ENCODE measurements around the gene ADGRG6.

The ADGRG6 gene

DNA sequence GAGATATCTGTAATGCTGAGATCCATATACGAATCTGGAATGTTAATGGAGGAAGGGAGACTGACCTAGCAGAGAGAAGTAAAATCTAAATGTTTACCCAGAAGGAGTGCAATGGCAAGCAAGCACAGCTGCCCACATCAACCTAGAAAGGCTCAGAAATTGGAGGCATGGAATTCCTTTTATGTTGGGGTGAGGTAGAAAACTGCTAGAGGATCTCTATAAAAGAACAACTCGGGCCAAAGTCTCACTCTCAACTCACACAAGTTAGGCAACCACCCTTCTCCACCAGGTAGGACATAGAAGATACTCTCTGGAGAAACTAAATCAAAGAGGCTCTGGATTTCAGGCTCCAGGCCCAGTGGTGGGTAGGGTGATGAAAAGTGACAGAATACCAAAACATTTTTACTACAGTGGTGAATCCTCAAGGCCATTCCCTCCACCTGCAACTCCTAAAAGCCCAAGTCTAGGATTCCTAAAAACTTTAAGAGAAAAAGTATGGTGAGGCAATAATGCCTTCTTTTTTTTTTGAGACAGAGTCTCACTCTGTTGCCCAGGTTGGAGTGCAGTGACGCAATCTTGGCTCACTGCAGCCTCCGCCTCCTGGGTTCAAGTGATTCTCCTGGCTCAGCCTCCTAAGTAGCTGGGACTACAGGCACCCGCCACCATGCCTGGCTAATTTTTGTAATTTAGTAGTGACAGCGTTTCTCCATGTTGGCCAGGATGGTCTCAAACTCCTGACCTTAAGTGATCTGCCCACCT, 9.5 kb upstream of the ADGRG6 start:
- no peak for DNase-seq

DNA sequence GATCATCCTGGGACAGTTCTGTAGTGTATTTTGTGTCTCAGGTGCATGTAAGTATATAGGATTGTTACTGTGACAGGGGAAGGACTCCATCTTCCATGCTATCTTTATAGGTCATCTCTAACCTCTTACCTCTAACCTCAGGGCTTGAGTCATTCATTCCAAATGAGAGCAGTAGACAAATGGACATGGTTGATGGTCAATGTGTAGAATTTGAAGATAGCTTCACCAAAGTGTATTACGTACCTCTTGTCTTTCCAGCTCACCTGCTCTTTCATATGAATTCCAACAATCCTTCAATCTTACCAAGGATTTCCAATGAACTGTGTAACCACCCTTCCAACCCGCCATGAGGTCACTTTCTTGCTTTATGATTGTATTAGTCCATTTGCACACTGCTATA, 8.7 kb upstream of the ADGRG6 start:
- no peak for DNase-seq

DNA sequence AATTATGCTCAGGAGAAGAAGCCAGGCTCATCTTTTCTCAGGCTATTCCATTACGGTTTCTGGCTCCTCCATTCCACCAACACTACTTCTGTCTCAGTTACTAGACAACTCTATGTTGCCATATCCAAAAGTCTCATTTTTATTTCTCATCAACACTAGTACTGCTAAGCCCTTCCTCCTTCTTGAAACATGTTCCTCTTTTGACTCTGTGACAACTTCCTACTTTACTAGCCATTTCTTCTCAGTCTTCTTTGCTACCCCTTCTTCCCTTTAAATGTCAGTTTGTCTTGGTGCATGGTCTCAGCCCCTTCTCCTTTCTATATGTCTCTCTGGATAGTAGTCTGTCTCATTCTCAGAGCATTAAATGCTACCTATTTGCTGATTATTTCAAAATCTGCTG, 7.1 kb upstream of the ADGRG6 start:
- no peak for DNase-seq

DNA sequence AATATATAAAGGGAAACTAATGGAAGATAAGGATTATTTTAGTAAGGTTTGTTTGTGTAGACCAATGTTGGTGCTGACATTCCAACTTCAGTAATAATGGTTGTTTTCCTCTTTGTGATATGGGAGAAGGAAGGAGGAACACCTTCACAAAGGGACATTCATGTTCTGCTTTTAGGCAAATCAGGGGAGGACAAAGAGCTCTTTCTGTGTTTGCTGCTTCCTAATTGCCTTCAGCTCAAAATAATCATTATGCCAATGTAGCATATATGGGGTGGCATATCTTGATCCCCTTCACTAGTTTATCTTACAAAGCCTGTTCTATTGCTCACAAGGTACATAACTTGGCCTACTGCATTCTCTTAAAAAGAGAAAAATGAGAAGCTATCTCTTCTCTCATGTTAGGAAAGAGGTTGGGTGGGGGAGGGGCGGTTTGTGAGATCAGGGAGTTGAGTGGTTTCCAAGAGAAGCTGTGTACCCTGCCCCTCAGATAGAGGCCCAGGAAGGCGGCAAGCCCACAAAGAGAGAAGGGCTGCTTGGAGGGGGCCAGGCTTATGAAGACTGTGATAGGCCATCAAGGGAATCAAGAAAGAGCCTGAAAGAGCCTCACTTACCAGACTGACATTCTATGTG, 4.7 kb upstream of the ADGRG6 start:
- no peak for DNase-seq

DNA sequence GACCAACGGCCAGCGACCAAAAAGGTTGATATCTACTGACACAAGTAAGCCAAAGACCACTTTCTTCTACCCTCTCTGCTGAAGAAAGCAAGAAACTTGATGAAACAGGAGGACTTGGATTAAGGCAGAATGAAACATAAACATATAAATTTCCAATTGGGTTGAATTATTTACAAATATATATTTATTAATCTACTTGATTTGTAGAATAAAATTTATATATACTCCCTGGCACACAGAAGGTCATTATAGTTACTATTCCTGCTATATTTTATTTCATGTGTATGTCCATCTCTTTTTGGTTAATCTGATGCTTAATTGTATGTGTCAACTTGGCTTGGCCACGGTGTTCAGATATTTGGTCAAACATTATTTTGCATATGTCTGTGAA, 4.2 kb upstream of the ADGRG6 start:
- no peak for DNase-seq

DNA sequence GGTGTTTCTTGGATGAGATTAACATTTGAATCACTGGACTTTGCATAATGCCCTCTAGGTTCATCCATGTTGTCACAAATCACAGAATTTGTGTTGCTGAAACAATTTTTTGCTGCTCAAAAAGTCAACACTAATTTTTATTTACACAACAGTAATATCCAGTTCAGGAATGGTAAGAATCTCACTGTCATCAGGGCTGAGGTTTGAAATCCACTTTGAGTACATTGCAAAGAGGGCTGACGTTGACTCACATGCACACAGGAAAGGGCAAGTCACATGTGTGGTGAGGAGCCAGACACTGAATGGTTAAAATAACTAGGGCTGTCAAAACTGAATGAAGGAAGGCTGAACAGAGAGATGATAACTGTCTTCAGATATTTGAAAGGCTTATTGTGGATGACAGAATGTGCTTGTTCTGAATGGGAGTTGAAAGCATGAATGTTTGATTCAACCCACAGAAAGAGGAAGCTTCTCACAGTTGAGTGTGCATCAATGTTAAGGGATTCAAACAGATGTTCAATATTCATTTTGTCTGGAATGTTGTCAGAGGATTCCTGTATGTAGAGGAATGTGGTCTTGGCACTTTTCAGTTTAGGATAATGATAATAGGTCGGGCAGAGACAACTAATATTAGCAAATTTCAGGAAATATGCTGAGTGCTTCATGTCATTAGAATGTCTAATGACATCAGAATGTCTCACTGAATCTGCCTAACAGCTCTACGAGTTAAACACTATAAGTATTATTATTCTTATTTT, 3.6 kb upstream of the ADGRG6 start:
- peak; percentile 71 for DNase-seq

DNA sequence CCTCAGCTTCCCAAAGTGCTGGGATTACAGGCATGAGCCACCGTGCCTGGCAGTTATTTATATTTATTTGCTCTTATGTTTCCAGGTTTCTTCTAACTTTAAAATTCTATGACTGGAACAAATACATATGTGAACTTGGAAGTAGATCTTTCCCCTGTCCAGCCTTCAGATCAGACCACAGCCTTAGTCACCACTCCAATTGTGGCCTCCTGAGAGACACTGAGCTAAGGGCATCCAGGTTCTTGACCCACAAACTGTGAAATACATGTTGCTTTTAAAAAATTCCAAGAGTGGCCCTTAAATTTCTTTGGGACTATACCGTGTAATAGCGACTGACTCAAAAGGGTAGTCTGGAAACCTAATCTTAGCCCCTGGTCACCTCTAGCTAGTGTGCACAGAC, 1.5 kb upstream of the ADGRG6 start:
- no peak for DNase-seq

DNA sequence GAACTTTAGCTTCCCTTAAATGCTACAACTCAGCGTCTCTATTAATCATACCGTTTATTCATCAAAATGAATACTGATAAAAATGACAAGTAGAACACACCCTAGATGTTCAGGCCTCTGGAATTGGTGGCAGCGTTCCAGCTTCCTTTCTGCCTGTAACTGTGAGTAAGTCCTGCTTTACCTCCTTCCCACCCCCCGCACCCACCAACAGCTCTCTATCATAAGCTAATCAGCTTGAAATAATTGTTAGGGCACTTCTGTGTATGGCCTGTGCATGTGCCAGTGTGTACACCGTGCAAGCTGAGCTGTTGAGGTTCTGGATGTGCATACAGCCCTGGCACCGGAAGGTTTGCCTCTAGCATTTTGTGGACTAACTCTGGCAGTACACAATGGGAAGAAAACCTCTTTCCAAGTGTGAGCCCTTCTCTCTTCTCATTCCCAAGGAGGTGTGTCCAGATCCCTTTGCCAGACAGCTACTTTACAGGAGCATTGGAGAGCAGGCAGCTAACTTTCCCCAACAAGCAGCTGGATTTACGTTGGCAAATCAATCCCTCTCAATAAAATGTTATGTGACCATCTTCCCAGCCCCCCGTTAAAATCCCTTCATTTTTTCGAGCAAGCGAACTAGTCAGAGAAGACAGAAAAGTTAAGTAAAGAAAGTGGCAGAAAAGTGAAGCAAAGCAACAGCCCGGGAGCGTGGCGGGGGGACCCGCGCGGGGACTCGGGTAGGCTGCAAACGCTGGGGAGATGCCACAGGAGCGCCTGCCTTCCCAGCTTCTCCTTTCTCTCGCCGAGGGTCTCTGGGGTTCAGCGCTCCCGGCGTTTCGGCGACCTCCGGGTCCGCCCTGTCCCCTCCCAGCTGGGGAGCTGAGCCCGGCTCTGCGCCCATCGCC, 803 bp upstream of the ADGRG6 start:
- peak; percentile 69 for DNase-seq

DNA sequence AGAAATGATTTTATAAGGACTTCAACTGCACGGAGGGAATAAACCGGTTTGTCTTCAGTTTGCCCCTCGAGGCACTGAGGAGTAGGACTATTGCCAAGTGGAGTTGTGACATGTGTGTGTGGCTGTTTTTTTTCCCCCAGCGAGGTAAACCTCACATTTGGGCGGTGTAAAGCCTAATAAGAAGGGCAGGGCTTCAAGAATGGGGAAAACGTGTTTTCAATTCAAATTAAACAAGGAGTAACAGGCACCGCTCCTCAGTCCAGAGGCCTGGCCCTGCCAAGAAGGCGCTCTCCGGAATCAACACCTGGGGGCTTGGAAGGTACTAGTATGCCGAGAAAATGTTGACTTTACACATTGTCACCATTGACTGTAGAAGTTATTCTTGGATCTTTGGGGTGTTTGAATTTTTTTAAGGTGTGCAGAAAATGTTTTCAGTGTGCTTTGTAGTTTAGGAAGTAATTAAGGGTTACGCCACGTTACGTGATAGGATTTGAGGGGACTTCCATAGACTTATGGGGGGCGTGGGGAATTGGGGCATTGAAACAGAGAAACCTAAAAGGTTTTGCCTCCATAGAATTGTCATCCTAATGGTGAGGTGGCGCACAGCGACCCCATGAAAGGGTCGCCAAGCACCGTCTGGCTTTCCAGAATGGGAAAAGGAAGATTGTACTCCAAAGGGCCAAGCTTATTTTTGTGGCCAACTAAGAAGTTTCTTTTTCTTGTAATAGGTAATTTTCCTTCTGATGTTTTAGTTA, 791 bp downstream of the ADGRG6 start:
- peak; percentile 63 for DNase-seq

DNA sequence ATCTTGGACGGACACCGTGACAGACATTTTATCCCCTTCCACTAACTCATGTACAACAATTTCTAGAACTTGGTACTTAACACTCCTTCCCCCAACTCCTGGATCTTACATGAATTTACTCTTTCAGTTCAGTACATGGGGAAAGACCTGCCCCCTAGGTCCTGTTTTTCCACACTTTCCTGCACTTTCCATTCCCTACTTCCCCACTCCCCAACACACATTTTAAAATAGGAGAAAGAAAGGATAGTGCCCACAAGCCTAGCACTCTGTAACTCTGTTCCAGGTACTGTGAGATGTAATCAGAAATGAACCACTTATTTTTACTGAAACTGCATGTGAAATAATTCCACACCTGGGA, 1.3 kb downstream of the ADGRG6 start:
- no peak for DNase-seq

DNA sequence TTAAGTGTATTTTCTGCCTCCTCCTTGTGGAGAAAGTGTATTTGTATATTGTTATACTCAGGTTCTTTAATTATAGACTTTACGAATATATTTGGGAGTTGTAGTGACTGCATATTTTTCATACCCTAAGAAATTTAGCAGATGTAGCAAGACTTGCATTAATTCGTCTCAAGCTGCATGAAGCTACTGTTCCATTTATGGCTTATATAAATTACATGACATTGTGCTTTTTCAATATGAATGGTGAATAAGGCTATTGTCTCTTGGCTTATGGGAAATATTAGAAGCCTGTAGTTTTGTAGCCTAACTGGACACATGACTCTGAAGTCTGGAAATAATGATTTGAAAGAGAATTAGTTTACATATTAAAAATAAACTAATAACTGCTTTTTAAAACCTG, 2.4 kb downstream of the ADGRG6 start:
- DNase-seq, result no peak

DNA sequence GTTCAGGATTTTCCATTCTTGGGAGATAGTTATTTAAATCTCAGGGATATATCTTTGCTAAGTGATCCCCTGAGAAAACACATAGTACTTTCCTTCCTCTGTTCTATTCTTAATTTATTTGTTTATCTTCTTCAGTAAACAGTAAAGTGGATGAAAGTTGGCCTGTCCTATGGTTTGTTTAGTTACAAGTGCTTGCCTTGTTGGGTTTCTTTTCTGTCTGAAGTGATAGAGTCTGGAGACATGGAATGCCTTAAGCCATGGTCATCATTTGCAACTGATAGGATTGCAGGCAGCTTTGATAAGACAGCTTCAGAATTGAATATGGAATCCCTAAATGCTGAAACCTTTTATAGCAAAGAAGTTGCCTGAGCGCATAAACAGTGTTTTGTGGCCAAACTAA, 4.9 kb downstream of the ADGRG6 start:
- no peak for DNase-seq

DNA sequence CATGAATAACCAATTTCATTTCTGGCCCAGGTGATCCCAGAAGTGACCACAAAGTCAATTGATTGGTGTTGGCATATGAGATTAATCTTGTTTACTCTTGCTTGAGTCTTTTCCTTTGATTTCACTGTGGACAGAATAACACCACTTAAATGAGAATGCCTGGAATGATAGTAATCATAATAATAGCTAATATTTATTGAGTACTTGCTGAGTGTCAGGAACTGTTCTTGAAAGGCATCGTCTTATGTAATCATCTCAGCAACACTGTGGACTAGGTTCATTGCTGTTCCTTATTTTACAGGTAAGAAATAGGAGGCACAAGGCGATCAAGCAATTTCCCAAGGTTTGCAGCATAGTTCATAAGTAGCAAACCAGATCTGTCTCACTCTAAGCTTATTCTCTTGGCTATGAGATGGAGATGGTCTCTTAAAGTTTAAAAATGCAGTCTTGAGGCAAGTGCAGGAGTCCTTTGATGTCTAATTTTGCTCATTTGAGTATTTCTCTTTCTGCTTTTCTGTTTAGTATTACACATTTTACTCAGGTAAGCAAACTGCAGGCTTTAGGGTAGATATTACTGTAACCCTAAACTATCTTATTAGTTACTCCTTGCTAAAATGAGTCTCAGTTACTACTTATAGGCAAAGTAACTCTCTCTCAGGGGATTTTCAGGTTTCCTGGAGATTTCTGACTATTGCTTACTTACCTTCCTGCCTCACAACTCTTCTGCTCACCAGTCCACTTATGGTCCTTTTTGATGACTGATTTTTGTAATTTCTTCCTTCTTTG, 6.3 kb downstream of the ADGRG6 start:
- DNase-seq, result no peak

DNA sequence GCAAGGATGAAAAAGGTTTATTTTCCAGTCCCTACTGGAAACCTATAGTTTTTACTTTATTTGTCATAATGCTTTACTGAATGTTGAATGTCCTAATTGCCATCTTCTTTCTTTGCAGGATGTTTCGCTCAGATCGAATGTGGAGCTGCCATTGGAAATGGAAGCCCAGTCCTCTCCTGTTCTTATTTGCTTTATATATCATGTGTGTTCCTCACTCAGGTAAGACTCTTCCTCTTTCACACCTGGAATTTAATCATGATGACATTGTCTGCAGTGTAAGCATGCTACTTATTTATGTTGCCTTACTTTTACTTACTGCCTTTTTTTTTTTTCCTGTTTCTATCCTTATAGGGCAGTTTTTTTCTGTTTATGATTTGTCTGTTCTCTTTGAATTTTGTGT, 7.6 kb downstream of the ADGRG6 start:
- DNase-seq, result no peak

DNA sequence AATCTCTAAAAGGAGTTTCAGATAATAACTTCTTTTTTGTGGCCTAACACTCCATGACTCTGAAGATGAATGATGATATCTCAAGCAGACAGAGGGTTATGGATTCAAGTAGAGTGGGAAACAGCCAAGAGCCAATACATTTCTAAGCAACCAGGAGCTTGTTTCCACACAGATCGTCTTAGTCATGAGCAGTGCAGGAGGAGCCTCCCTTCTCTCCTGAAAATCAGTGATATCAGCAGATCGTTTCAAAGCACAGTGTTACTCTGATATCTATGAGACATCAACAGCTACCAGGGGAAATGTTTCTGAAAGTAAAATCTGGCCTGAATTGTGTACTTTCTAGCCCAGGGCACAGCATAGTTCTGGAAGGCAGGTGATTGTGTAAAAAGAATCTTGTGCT, 11.5 kb downstream of the ADGRG6 start:
- no peak for DNase-seq

DNA sequence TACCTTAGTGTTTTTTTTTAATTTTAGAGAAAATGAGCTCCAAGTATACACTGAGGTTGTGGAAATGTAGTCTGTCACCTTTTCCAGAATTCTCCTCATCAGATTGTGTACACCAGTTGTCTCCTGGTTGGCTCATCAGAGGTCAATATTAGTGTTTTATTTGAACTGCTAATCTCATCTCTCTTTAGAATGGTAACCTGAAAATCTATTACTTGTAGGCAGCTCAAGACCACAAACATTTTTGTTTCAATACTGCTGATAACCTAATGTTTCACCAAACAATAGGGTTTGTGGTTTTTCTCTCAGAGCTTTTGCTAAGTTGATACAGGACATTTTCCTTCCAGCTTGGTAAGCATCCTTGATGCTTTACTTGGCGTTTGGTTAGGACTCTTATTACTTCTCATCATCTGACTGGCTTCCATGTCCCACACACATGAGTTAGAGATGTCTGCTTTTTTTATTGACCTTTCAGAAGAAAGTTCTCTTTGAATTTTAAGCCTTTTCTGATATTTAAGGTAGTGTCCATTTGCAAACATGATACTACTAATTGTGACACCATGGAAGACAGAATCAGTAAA, 15.1 kb downstream of the ADGRG6 start:
- DNase-seq, result no peak

DNA sequence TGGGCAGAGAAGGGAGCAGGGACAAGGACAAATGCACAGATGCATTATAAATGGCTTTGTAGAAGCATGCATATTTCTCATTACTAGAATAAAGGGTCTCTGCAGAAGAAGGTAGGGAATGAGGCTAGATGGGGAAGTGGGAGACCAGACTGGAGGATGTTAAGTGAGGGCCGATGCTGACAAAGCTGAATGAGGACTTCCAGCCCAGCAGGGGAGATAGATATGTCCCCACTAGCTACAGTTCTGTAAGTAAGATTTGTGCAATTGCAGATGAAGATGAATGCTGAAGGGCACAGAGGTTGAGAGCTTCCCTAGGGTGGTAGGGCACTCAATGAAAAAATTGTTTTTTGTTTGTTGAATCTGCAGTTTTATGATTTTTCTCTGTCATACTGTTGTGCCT, 16.9 kb downstream of the ADGRG6 start:
- DNase-seq, result no peak

DNA sequence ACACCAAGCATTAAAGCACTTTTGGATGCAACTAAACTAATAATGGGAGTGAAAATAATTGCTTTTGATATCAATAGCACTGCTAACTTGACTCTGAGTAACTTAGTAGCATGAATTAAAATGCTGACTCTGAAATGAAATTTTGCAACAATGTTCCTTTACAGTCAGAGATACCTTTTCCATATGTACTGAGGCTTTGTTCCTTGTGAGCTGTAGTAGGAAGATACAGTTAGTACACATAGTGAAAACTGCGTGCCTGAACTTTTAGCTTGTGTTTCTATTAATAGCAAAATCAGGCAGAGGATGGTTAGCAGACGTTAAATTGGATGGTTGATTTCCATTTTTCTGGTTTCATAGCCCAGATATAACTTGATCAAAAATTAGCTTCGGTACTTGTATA, 18.6 kb downstream of the ADGRG6 start:
- no peak for DNase-seq

DNA sequence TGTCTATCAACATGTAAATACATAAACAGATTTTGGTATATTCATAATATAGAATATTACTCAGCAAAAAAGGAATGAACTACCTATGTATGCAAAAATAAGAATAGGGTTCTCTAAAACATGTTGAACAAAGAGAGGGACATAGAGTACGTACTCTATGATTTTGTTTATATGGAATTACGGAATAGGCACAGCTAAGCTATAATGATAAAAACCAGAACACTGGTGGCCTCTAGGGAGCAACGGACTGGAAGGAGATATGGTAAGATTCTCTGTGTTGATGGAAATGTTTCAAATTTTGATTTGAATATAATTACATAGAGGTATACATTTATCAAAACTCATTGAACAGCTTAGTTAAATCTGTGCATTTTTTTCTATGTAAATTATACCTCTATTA, 19.6 kb downstream of the ADGRG6 start:
- no peak for DNase-seq

DNA sequence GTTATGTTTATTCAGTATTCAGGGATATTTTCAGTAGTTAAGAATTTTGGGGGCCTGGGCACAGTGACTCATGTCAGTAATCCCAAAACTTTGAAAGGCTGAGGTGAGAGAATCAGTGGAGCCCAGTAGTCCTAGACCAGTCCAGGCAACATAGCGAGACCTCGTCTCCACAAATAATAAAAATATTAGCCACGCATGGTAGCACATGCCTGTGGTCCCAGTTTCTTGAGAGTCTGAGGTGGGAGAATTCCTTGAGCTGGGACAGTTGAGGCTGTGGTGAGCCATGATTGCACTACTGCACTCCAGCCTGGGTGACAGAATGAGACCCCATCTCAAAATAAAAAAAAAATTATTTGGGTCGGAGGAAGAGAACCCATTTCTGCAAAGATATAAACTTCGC, 20.3 kb downstream of the ADGRG6 start:
- DNase-seq, result no peak

DNA sequence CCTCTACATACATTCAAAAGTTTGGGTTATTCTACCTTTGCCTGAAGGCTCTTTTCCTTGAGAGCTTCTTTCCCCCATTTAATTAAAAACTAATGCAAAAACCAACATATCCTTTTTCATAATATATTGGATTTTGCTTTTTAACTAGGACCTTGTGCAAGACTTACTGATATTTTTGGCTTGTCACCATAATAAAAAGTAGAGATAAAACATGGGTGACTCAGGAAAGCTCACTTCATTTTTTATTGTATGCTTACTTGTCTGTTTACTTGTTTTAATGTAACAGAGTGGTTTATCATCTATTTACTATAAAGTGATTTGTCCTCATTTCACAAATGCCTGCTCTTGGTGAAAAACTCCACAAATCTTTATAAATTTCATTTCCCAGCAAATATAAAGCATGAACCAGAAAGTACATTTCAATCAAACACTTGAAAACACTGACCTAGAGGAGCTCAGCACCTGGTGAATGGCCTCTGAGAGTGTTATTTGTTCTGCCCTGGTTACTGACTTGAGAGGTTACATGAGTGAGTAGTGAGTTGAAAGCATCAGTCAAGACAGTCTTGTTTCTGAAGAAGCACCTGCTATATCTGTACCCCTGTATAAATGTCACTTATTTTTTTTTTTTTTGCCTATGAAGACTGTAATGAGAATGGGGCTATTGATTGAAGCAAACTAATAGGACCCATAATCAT, 20.8 kb downstream of the ADGRG6 start:
- no peak for DNase-seq
